ENCODE data around the gene AFAP1L2.

Gene AFAP1L2

DNA sequence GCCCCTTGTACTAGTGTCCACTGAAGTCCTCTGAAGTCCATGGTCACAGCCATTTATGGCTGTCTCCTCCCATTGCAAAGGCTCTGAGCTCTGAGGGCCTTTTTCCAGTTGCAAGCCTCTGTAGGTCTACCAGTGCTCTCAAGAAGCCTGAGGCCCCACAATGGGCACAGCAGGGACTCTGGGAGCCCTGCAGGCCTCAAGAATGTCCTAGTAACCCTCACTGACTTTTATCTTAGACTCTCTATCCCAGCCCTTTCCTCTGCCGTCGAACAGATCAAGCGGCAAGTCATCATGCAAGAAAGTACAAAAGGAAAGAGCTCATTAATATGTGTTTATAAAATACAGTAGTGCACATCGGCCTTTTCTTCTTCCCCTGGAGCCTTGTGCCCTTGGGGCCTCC is 141.8 kb downstream of the AFAP1L2 start:
- no peak for DNase-seq (ENCODE audit: low read depth, low spot score)
- in situ Hi-C loops (cut with HindIII; ENCODE audit: low sequenced_read_pairs), result no loop called here
- no peak overlapping the region for H3K4me3 ChIP-seq (ENCODE audit: low read depth, low read length)
- TF ChIP-seq CTCF (IDR thresholded peaks at IDR 0.05; ENCODE audit: low read depth, low read length), result no peak

GRCh38 chr10:114261076-114261475 is 143.2 kb downstream of the AFAP1L2 start:
- peak; percentile 41 for DNase-seq (ENCODE audit: low read depth, low spot score)
- TF ChIP-seq CTCF (IDR thresholded peaks at IDR 0.05; ENCODE audit: low read depth, low read length), result no peak
- in situ Hi-C loops (cut with HindIII; ENCODE audit: low sequenced_read_pairs), result no loop called here
- no peak overlapping the region for H3K4me3 ChIP-seq (ENCODE audit: low read depth, low read length)

DNA sequence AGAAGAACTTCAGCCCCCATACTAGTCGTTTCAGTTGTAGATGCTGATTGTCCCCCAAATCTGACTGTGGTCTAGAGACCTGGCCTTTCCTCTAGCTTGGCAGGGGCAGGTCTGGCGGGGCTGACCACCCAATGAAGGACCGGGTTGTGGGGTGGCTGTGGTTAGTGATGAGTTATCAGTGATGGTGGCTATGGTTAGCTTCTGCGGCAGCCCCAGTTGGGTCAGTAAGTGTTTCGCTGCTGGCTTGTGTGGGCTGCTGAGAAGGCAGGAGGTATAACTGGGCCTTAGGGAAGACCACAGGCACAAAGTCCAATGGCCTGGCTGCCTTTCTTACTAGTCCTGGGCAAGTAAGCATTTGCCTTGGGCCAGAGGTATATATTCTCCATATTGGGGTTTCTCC is 143.9 kb downstream of the AFAP1L2 start:
- no peak overlapping the region for H3K4me3 ChIP-seq (ENCODE audit: low read depth, low read length)
- no peak for DNase-seq (ENCODE audit: low read depth, low spot score)
- no peak for TF ChIP-seq CTCF (IDR thresholded peaks at IDR 0.05; ENCODE audit: low read depth, low read length)
- in situ Hi-C loops (cut with HindIII; ENCODE audit: low sequenced_read_pairs), result no loop called here

DNA sequence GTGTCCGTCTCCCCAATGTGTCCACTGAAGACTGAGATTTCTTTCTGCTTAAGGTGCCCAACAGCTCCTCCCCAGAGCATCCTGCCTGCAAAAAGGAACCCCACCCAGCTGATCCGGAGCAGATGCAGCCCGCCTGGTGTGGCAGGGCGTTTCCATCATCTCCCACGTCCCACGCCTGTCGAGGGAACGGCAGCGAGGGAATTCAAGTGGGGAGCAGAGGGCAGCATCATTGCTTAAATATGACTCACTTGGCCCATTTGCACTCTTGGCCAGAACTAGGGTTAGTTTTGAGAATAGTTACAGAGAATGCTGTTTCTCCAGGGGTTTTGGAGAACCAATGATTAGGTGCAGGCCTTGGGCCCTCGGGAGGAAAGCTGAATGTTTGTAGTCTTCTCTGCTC is 144.5 kb downstream of the AFAP1L2 start:
- in situ Hi-C loops (cut with HindIII; ENCODE audit: low sequenced_read_pairs), result no loop called here
- no peak for TF ChIP-seq CTCF (IDR thresholded peaks at IDR 0.05; ENCODE audit: low read depth, low read length)
- DNase-seq (ENCODE audit: low read depth, low spot score), result no peak
- no peak overlapping the region for H3K4me3 ChIP-seq (ENCODE audit: low read depth, low read length)

DNA sequence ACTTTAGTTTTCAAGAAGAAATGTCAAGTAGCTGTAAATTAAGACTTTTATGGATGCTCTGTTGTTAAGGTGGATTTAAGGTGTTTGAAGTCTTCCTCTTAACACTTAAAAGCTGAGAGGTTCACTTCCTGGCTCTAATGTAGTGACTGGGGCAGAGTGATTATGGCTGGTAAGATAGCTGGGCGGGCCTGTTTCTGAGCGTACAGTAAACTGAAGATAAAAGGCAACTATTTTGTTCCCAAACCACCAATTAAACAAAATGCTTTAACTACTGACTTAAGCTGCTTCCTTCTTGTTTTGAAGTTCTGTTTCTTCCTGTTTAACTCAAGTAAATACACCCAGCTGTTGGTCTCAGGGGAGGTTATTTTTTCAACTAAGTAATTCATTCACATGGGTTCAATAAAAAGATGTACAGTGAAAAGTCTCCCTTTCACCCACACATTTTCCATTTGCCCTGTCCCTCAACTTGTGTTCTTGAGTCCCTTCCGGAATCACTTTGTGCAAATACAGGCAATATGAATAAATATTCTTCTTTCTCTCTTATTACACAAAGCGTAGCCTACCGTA is 145.9 kb downstream of the AFAP1L2 start:
- in situ Hi-C loops (cut with HindIII; ENCODE audit: low sequenced_read_pairs), result no loop called here
- DNase-seq (ENCODE audit: low read depth, low spot score), result no peak
- TF ChIP-seq CTCF (IDR thresholded peaks at IDR 0.05; ENCODE audit: low read depth, low read length), result no peak
- no peak overlapping the region for H3K4me3 ChIP-seq (ENCODE audit: low read depth, low read length)

DNA sequence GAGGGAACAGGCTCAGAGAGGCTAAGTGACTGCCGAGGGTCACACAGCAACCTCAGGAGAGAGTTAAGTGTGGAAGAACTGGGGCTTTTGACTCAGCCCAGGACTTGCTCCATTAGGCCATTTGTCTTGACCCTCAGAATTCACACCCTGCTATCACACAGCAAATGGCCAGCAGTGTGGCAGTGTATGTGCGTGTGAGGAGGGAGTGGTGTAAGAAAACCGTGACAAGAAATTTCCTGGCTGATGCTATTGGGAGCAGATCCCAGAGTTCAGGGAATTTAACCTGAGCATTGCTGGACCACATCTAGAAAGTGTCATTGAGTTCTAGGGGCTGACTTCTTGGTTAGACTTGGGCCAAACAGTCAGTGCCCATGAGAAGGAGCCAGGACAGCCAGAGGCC is 146.8 kb downstream of the AFAP1L2 start:
- no peak for TF ChIP-seq CTCF (IDR thresholded peaks at IDR 0.05; ENCODE audit: low read depth, low read length)
- in situ Hi-C loops (cut with HindIII; ENCODE audit: low sequenced_read_pairs), result no loop called here
- no peak for DNase-seq (ENCODE audit: low read depth, low spot score)
- no peak overlapping the region for H3K4me3 ChIP-seq (ENCODE audit: low read depth, low read length)

DNA sequence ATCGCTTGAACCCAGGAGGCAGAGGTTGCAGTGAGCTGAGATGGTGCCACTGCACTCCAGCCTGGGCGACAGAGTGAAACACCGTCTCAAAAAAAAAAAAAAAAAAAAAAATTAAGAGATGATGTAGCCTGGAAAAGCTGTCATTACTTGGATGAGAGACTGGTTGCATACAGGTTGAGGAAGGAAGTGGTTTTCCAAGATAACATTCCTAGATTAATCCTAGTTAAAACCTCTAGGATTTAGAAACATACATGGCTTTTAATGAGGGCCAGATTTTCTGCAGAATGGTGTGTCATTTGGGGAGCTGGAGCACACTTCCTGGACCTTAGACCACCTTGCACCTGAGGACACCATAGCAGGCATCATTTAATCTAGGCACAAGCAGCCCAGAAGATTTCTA is 147.5 kb downstream of the AFAP1L2 start:
- H3K4me3 ChIP-seq (ENCODE audit: low read depth, low read length), result no peak overlapping the region
- in situ Hi-C loops (cut with HindIII; ENCODE audit: low sequenced_read_pairs), result no loop called here
- no peak for TF ChIP-seq CTCF (IDR thresholded peaks at IDR 0.05; ENCODE audit: low read depth, low read length)
- DNase-seq (ENCODE audit: low read depth, low spot score), result no peak

Data from astrocyte of the spinal cord (primary cell).